GM19043 (cell line): Measurements from ENCODE around the gene TTLL13.

Experiments
- ATAC-seq: cut with Tn5 transposase; IDR thresholded peaks from one replicate; pipeline ENCODE4 v1.9.1; 2021; ENCODE audit warnings: low read depth; ENCODE audit not compliant: unreplicated experiment

The TTLL13 gene

DNA sequence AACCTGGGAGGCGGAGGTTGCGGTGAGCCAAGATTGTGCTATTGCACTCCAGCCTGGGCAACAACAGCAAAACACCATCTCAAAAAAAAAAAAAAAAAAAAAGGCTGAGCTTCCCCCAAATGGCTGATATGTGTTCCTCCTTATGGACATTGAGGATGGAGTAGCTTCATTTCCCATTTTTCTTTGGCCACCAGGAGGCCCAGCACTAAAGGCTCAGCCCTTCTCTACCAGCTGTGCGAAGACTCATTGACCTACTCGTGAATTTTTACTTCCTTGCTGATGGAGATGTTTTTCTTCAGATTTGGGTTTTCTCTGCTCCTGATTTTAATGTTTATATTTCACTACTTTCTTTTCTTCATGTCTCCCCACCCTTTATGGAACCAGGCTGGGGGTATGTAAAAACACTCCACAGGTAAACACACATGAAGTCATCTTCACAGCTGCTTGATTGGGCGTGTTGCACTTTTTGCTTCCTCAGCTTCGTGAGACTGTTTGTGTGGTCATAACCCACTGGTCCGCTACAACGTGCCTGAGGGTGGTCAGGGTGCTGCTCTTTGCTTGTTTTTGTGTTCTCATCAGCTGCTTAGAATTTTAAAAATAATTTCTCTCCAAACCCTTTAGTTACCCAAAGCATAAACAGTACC is 34.7 kb upstream of the TTLL13 start:
- no peak for ATAC-seq

DNA sequence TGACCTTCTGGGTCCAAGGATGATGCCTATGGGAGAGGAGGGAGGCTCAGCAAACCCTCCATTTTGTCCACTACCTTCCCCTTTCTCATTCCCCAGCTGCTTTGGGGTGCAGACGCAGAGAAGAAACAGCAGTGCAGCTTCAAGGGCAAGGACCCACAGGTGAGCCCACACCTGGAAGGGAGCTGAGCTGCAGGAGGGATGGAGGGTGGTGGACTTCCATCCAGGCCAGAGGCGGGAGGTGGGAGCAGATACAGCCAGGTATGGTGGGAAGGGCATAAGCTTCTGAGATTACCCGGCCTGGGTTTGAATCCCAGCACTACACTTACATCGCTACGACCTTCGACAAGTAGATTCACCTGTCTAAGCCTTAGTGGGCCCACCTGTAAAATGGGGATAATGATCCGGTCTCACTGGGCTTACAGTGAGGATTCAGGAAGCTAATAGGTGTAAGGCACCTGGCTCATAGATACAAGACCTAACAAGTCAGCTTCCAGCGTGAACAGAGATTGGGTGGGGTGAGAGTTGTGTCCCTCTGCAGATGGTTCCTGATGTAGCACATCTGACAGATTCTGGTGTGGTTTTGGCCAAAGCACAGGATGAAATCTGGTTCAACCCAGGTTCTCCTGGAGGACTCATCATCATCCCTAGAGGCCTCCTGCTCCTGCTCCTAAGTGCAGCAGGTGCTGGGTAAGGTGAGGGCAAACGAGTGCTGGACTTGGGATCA is 31.5 kb upstream of the TTLL13 start:
- no peak for ATAC-seq

GRCh38 chr15:90219421-90220141 is 29.8 kb upstream of the TTLL13 start:
- ATAC-seq = no peak

DNA sequence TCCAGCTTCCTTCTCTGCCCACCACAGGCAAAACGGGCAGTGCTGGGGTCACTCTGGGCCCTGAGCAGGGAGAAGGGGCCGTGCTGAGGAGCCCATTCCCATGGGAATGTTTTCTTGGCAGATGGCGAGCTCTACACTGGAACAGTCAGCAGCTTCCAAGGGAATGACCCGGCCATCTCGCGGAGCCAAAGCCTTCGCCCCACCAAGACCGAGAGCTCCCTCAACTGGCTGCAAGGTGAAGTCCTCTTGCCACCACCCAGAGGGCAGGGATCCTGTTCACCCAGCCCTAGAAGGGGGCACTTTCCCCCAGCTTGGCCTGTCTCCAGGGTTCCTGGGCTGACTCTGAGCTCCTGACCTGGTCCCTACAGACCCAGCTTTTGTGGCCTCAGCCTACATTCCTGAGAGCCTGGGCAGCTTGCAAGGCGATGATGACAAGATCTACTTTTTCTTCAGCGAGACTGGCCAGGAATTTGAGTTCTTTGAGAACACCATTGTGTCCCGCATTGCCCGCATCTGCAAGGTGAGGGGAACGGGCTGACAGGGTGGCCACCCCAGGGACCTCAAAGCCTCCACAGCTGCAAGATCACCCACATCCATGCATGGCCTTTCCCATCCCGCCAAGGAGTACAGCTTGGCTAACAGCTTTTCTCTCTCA is 28.0 kb upstream of the TTLL13 start:
- ATAC-seq = no peak

- no peak for ATAC-seq
Observed at GRCh38 chr15:90222547-90222946, 26.8 kb upstream of the TTLL13 start.

- no peak for ATAC-seq
Observed at GRCh38 chr15:90223441-90224165, 25.8 kb upstream of the TTLL13 start.

DNA sequence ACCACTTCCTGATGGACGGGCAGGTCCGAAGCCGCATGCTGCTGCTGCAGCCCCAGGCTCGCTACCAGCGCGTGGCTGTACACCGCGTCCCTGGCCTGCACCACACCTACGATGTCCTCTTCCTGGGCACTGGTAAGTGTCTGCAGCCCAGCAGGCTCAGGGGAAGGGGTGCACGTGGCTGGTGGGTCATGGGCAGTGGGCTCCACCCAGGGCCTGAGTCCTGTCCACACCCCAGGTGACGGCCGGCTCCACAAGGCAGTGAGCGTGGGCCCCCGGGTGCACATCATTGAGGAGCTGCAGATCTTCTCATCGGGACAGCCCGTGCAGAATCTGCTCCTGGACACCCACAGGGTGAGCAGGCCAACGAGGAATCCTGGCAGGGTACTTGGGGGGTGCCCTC is 24.3 kb upstream of the TTLL13 start:
- no peak for ATAC-seq

- no peak for ATAC-seq
Observed at GRCh38 chr15:90225504-90226234, 23.7 kb upstream of the TTLL13 start.

- no peak for ATAC-seq
Observed at GRCh38 chr15:90227336-90227735, 22.0 kb upstream of the TTLL13 start.

DNA sequence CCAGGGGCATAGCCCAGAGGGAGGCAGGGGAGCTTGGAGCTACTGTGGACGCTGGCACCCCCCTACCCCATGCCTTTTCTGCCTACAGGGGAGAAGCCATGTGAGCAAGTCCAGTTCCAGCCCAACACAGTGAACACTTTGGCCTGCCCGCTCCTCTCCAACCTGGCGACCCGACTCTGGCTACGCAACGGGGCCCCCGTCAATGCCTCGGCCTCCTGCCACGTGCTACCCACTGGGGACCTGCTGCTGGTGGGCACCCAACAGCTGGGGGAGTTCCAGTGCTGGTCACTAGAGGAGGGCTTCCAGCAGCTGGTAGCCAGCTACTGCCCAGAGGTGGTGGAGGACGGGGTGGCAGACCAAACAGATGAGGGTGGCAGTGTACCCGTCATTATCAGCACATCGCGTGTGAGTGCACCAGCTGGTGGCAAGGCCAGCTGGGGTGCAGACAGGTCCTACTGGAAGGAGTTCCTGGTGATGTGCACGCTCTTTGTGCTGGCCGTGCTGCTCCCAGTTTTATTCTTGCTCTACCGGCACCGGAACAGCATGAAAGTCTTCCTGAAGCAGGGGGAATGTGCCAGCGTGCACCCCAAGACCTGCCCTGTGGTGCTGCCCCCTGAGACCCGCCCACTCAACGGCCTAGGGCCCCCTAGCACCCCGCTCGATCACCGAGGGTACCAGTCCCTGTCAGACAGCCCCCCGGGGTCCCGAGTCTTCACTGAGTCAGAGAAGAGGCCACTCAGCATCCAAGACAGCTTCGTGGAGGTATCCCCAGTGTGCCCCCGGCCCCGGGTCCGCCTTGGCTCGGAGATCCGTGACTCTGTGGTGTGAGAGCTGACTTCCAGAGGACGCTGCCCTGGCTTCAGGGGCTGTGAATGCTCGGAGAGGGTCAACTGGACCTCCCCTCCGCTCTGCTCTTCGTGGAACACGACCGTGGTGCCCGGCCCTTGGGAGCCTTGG is 21.3 kb upstream of the TTLL13 start:
- no peak for ATAC-seq

- ATAC-seq = no peak
Observed at GRCh38 chr15:90228960-90229359, 20.4 kb upstream of the TTLL13 start.

GRCh38 chr15:90230071-90230494 is 19.3 kb upstream of the TTLL13 start:
- no peak for ATAC-seq

DNA sequence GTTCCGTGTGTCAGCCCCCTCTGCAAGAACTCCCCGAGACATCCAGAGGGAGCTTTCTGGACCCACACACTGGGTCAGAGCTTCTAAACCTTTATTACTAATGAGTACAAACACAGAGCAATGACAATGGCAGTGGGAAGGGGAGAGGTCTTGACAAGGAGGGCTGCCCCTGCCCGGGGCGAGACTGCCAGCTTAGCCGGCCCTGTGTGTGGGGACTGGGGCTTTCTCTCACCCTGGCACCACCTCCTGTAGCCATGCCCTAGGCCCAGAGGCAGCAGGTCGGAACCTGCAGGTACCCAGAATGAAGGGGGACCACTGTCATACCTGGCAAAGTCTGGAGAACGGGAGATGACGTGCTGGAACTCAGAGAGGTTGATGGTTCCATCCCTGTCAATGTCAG is 18.7 kb upstream of the TTLL13 start:
- ATAC-seq = no peak

- ATAC-seq = no peak
Observed at GRCh38 chr15:90231028-90232017, 18.0 kb upstream of the TTLL13 start.

DNA sequence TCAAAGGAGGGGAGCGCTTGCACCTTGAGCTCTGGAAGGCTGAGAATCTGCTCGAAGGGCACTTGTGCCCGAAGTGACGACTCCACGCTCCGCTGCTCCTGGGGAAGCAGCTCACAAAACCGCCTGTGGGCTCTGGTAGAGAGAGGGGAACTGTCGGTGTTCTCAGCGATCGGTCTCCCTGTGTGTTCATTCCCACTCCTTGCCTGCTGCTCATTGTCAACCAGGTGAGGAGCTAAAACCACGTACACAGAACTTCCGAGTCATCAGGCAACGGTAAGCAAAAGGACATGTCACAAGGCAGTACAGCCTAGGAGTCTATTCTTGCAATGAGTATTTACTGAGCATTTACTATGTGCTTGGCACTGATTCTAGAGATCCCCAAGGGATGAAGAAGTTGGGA is 17.2 kb upstream of the TTLL13 start:
- ATAC-seq = no peak

DNA sequence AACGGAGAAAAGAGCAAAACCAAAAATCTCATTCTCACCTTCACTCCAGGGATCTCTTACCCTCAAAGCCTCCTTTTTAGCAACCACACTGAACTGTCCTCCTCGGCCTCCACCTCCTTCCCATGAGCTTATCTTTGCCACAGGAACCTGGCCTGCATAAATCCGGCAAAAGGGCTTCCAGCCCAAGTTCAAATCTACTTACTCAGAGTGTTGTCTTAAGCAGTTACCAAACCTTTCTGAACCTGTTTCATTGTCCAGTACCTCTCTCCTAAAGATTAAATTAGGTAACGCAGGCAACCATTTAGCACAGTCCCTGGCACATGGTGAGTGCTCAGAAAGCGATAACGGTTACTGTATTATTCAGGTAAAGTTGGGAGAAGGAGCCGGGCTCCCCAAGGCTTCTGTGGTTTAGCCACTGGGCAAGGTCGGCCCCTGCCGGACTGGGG is 16.4 kb upstream of the TTLL13 start:
- no peak for ATAC-seq

GRCh38 chr15:90233387-90234095 is 15.8 kb upstream of the TTLL13 start, which contains the start of gene CIB1:
TSS of gene CIB1 (minus strand) at chr15:90233941. CDS start at chr15:90233885, 56 bp downstream.
- ATAC-seq = peak; percentile 87
